CD14-positive monocyte (primary cell): ENCODE measurements around the gene REC8. TPM values are rescaled to one million over a fixed set of nuclear protein-coding genes. Genes with fewer than 3 reads are reported as not detected.

Source experiments
- DNase-seq, 3 donors: peaks; one replicate each; pipeline ENCODE4 v3.0.0-alpha.2; 2011 to 2022
- H2AFZ ChIP-seq: 2 replicates; pipeline ENCODE4 v1.6.0; 2012; ENCODE audit warnings: mild to moderate bottlenecking, low read depth, low read length, inconsistent platforms; ENCODE audit not compliant: insufficient read depth, poor library complexity, severe bottlenecking
- H3K27ac ChIP-seq, 2 donors: 1 replicate in 1 of 2; 2 replicates in 1 of 2; pipeline ENCODE4 v1.5.1; 2012 to 2013; ENCODE audit warnings: low read length in 2 of 2, control low read depth in 1 of 2, inconsistent platforms in 1 of 2, low read depth in 1 of 2, mild to moderate bottlenecking in 1 of 2
- H3K27me3 ChIP-seq, 2 donors: one replicate each; pipeline versions ENCODE4 v1.6.0 to v1.6.1; 2011 to 2013; ENCODE audit warnings: low read length in 2 of 2; ENCODE audit not compliant: control insufficient read depth in 2 of 2, insufficient read depth in 2 of 2
- H3K36me3 ChIP-seq, 2 donors: replicated peaks in 1 of 2; 1 replicate in 1 of 2; 2 replicates in 1 of 2; pipeline versions ENCODE4 v1.5.1 to v1.6.1; 2012 to 2013; ENCODE audit warnings: low read length in 2 of 2, control low read depth in 1 of 2, inconsistent platforms in 1 of 2, mild to moderate bottlenecking in 1 of 2; ENCODE audit not compliant: insufficient read depth in 2 of 2, control insufficient read depth in 1 of 2
- H3K4me1 ChIP-seq, 2 donors: 1 replicate in 1 of 2; 2 replicates in 1 of 2; pipeline versions ENCODE4 v1.5.1 to v1.6.1; 2012 to 2013; ENCODE audit warnings: low read length in 2 of 2, control low read depth in 1 of 2, inconsistent platforms in 1 of 2, mild to moderate bottlenecking in 1 of 2, moderate library complexity in 1 of 2; ENCODE audit not compliant: insufficient read depth in 2 of 2, control insufficient read depth in 1 of 2
- H3K4me2 ChIP-seq: replicated peaks from 2 replicates; pipeline ENCODE3; 2012; ENCODE audit warnings: low read length, moderate library complexity, mild to moderate bottlenecking; ENCODE audit not compliant: poor library complexity, severe bottlenecking; ENCODE audit errors: extremely low read depth
- H3K4me3 ChIP-seq, 3 experiments: fragments of 200-600 bp in 1 of 3; sonication (generic) in 1 of 3; replicated peaks in 1 of 3; 1 replicate in 2 of 3; 2 replicates in 1 of 3; pipeline ENCODE4 v1.5.1; 2011 to 2013; ENCODE audit warnings: low read length in 3 of 3, mild to moderate bottlenecking in 3 of 3, control low read depth in 2 of 3, low read depth in 2 of 3, inconsistent platforms in 1 of 3, moderate library complexity in 1 of 3
- H3K79me2 ChIP-seq: 2 replicates; pipeline ENCODE4 v1.6.0; 2012; ENCODE audit warnings: mild to moderate bottlenecking, control low read depth, inconsistent platforms, low read length, moderate library complexity; ENCODE audit not compliant: insufficient read depth
- H3K9ac ChIP-seq: 2 replicates; pipeline ENCODE4 v1.6.0; 2017; ENCODE audit warnings: low read length, mild to moderate bottlenecking; ENCODE audit not compliant: insufficient read depth, poor library complexity, severe bottlenecking
- H3K9me3 ChIP-seq, 2 donors: replicated peaks in 1 of 2; 1 replicate in 1 of 2; 2 replicates in 1 of 2; pipeline versions ENCODE4 v1.5.1 to v1.6.1; 2012 to 2013; ENCODE audit warnings: low read length in 2 of 2, control low read depth in 1 of 2; ENCODE audit not compliant: control insufficient read depth in 1 of 2, insufficient read depth in 1 of 2
- H4K20me1 ChIP-seq: 2 replicates; pipeline ENCODE4 v1.6.0; 2012; ENCODE audit warnings: mild to moderate bottlenecking, low read length, control low read depth, moderate library complexity; ENCODE audit not compliant: insufficient read depth
- H3K27ac Mint-ChIP-seq, 7 donors: one replicate each; pipeline ENCODE4 v1.8.0; 2020; ENCODE audit warnings: mild to moderate bottlenecking in 7 of 7, mixed read lengths in 7 of 7, moderate library complexity in 6 of 7, inconsistent platforms in 2 of 7
- H3K27me3 Mint-ChIP-seq, 3 donors: one replicate each; pipeline ENCODE4 v1.8.0; 2021 to 2022; ENCODE audit warnings: low read depth in 3 of 3, mild to moderate bottlenecking in 3 of 3, mixed read lengths in 3 of 3, moderate library complexity in 3 of 3, inconsistent platforms in 1 of 3
- H3K36me3 Mint-ChIP-seq, 2 donors: one replicate each; pipeline ENCODE4 v1.8.0; 2020; ENCODE audit warnings: mixed read lengths in 2 of 2, inconsistent platforms in 1 of 2, mild to moderate bottlenecking in 1 of 2
- H3K4me1 Mint-ChIP-seq: one replicate; pipeline ENCODE4 v1.8.0; 2020; ENCODE audit warnings: mild to moderate bottlenecking, mixed read lengths
- H3K4me3 Mint-ChIP-seq, 2 donors: one replicate each; pipeline ENCODE4 v1.8.0; 2020; ENCODE audit warnings: mild to moderate bottlenecking in 2 of 2, mixed read lengths in 2 of 2, moderate library complexity in 1 of 2
- H3K9me3 Mint-ChIP-seq, 7 donors: one replicate each; pipeline ENCODE4 v1.8.0; 2020 to 2022; ENCODE audit warnings: mixed read lengths in 7 of 7, mild to moderate bottlenecking in 6 of 7, moderate library complexity in 6 of 7, inconsistent platforms in 2 of 7
- CTCF ChIP-seq: fragments of 200-600 bp; IDR thresholded peaks from one replicate; pipeline ENCODE4 v1.8.0; 2022; ENCODE audit warnings: antibody characterized with exemption, mild to moderate bottlenecking
- WGBS: methylation state at CpG from one replicate; pipeline ENCODE4 v1.1.5; 2013; ENCODE audit warnings: missing lambda C conversion rate; ENCODE audit not compliant: insufficient coverage; 5-methylcytosine and 5-hydroxymethylcytosine counted together
- intact Hi-C, 2 donors: fragments of 100-400 bp; cut with micrococcal nuclease; formaldehyde crosslinking; loops; one replicate each; pipeline versions ENCODE4 v1.15.0 to v1.15.1; 2023
- polyA plus RNA-seq, 3 donors: library from polyadenylated mRNA; depleted of rRNA in 1 of 3; unstranded in 2 of 3; stranded (reverse) in 1 of 3; fragments of 300-500 nt in 2 of 3; fragments of >200 nt in 1 of 3; fragmentation: Illumina TruSeq in 2 of 3; gene quantifications; 1 replicate in 2 of 3; 2 replicates in 1 of 3; pipeline ENCODE4 v1.2.3, GENCODE V29; 2012 to 2021

Gene REC8
- polyA plus RNA-seq, 3 donors: 1.4 to 46.4 (median 2.3) TPM

- no peaks in the 10 kb centered on the region for H3K9me3 Mint-ChIP-seq
- Histone ChIP-seq H3K9me3 (no peaks in the 10 kb centered on the region), H3K79me2 (peaks cover 16% of the 10 kb centered on the region), H4K20me1 (no peaks in the 10 kb centered on the region), H3K4me2 (peak within 1 kb of the TSS; percentile 97), H3K4me1 (peaks cover 18 to 21% of the 10 kb centered on the region in 2 donors), H3K36me3 (peaks cover 23 to 61% of the 10 kb centered on the region in 2 donors), H2AFZ (peak within 1 kb of the TSS; percentile 79), H3K27me3 (no peaks in the 10 kb centered on the region), H3K27ac (peak within 1 kb of the TSS; percentile 40 to 55), H3K4me3 (peak within 1 kb of the TSS; percentile 34 to 79 (median 62)), H3K9ac (peak within 1 kb of the TSS; percentile 60)
- H3K27me3 Mint-ChIP-seq: peaks cover 0 to 3% (median 1%) of the 10 kb centered on the region in 3 donors
- peak within 1 kb of the TSS; percentile 83 to 88 for H3K4me3 Mint-ChIP-seq
- no peak for TF ChIP-seq CTCF
- peaks cover 27% of the 10 kb centered on the region for H3K4me1 Mint-ChIP-seq
- H3K36me3 Mint-ChIP-seq: peaks cover 51 to 65% of the 10 kb centered on the region in 2 donors
- H3K27ac Mint-ChIP-seq: peak within 1 kb of the TSS; percentile 69 to 95 (median 88)
- DNase-seq: peak; percentile 97 to 99 (median 98)
- intact Hi-C loops: no loop called here
- under 1% methylated on average over 63 of the region's 65 CpGs for WGBS
Observed at GRCh38 chr14:24188251-24189058, 16.6 kb downstream of the REC8 start, which contains the start of gene IPO4. Gene IPO4, minus strand, starts transcription at chr14:24188816. Its CDS starts 29 bp downstream, at chr14:24188787.

GRCh38 chr14:24189059-24189375 lies 17.1 kb downstream of the REC8 start:
- Histone ChIP-seq H3K27ac (peak overlapping the region in 1 of 2 donors; percentile 40), H3K9ac (no peak overlapping the region), H3K9me3 (no peaks in the 10 kb centered on the region), H4K20me1 (no peaks in the 10 kb centered on the region), H3K4me2 (peak overlapping the region; percentile 97), H3K79me2 (peaks cover 20% of the 10 kb centered on the region), H3K27me3 (no peaks in the 10 kb centered on the region), H3K4me1 (peaks cover 18 to 23% of the 10 kb centered on the region in 2 donors), H2AFZ (peak overlapping the region; percentile 79), H3K36me3 (peaks cover 21 to 57% of the 10 kb centered on the region in 2 donors), H3K4me3 (peak overlapping the region in 1 of 3 experiments; percentile 79)
- H3K27ac Mint-ChIP-seq: peak overlapping the region in 6 of 7 donors; percentile 28 to 91 (median 80)
- peaks cover 30% of the 10 kb centered on the region for H3K4me1 Mint-ChIP-seq
- intact Hi-C loops: no loop called here
- peaks cover 49 to 60% of the 10 kb centered on the region in 2 donors for H3K36me3 Mint-ChIP-seq
- no CpG with 5 or more reads among the region's 3 CpGs for WGBS
- no peak for TF ChIP-seq CTCF
- peaks cover 0 to 3% (median 0%) of the 10 kb centered on the region in 3 donors for H3K27me3 Mint-ChIP-seq
- H3K4me3 Mint-ChIP-seq: peak overlapping the region; percentile 51 to 83
- no peaks in the 10 kb centered on the region for H3K9me3 Mint-ChIP-seq
- no peak for DNase-seq
